Neural cell (in vitro differentiated cells): Measurements from ENCODE around the gene PPM1J. TPM values are rescaled to one million over a fixed set of nuclear protein-coding genes. Genes with fewer than 3 reads are reported as not detected.

Source experiments
- H2AFZ ChIP-seq: fragments of 200-600, 300-800 bp; sonication (generic), shearing (Covaris generic); 2 replicates; pipeline ENCODE4 v1.6.0; 2014; ENCODE audit warnings: low read depth, mild to moderate bottlenecking, antibody characterized with exemption, low read length, moderate library complexity
- H3F3A ChIP-seq: fragments of 200-600 bp; shearing (Covaris generic); 2 replicates; pipeline ENCODE4 v1.6.1; 2016; ENCODE audit warnings: mild to moderate bottlenecking, moderate library complexity, mixed read lengths, antibody characterized with exemption, low read length; ENCODE audit not compliant: insufficient read depth, poor library complexity, severe bottlenecking
- H3K27ac ChIP-seq: fragments of 200-600, 300-800 bp; sonication (generic), shearing (Covaris generic); 2 replicates; pipeline ENCODE4 v1.5.1; 2014; ENCODE audit warnings: mild to moderate bottlenecking, low read length, moderate library complexity
- H3K27me3 ChIP-seq: fragments of 300-800, 200-600 bp; sonication (generic), shearing (Covaris generic); 2 replicates; pipeline ENCODE4 v1.6.0; 2014; ENCODE audit warnings: mild to moderate bottlenecking, low read depth, low read length, moderate library complexity; ENCODE audit not compliant: insufficient read depth
- H3K36me3 ChIP-seq: fragments of 300-800, 200-600 bp; sonication (generic), shearing (Covaris generic); 2 replicates; pipeline ENCODE4 v1.5.1; 2014; ENCODE audit warnings: mild to moderate bottlenecking, antibody characterized with exemption, low read length, moderate library complexity; ENCODE audit not compliant: insufficient read depth
- H3K4me2 ChIP-seq: fragments of 300-800, 200-600 bp; sonication (generic), shearing (Covaris generic); 2 replicates; pipeline ENCODE4 v1.6.0; 2014; ENCODE audit warnings: mild to moderate bottlenecking, low read length
- H3K4me3 ChIP-seq: fragments of 300-800, 200-600 bp; sonication (generic), shearing (Covaris generic); 2 replicates; pipeline ENCODE4 v1.5.1; 2014; ENCODE audit warnings: mild to moderate bottlenecking, low read length, moderate library complexity
- H3K79me2 ChIP-seq: fragments of 200-600 bp; shearing (Covaris generic); replicated peaks from 2 replicates; pipeline ENCODE4 v1.6.0; 2014; ENCODE audit warnings: mild to moderate bottlenecking, low read length, moderate library complexity; ENCODE audit not compliant: insufficient read depth
- H3K9ac ChIP-seq: fragments of 300-800, 200-600 bp; sonication (generic), shearing (Covaris generic); 2 replicates; pipeline ENCODE4 v1.6.1; 2016; ENCODE audit warnings: mild to moderate bottlenecking, low read length, mixed read lengths
- H3K9me2 ChIP-seq: fragments of 200-600 bp; shearing (Covaris generic); 2 replicates; pipeline ENCODE4 v1.6.1; 2016; ENCODE audit warnings: mild to moderate bottlenecking, low read length, mixed read lengths; ENCODE audit not compliant: insufficient read depth
- H3K9me3 ChIP-seq: fragments of 200-600, 300-800 bp; sonication (generic), shearing (Covaris generic); 2 replicates; pipeline ENCODE4 v1.6.1; 2016; ENCODE audit warnings: mild to moderate bottlenecking, mixed run types, low read length, moderate library complexity, mixed read lengths
- H4K20me1 ChIP-seq: fragments of 200-600 bp; shearing (Covaris generic); 2 replicates; pipeline ENCODE4 v1.6.1; 2016; ENCODE audit warnings: mild to moderate bottlenecking, mixed run types; ENCODE audit not compliant: insufficient read depth
- EP300 ChIP-seq: fragments of 450-650 bp; conservative IDR thresholded peaks from 2 replicates; pipeline ENCODE4 v1.6.1; 2014; ENCODE audit warnings: antibody characterized with exemption, mild to moderate bottlenecking, moderate library complexity; ENCODE audit not compliant: poor library complexity, severe bottlenecking
- EZH2 ChIP-seq: fragments of 200-600, 300-800 bp; shearing (Covaris generic), sonication (generic); IDR thresholded peaks from 2 replicates; pipeline ENCODE4 v1.6.1; 2014; ENCODE audit warnings: antibody characterized with exemption, low read length, borderline replicate concordance, mild to moderate bottlenecking; ENCODE audit not compliant: insufficient read depth, poor library complexity, severe bottlenecking
- MXI1 ChIP-seq: fragments of 450-650 bp; conservative IDR thresholded peaks from 2 replicates; pipeline ENCODE4 v1.6.1; 2014; ENCODE audit warnings: antibody characterized with exemption, mild to moderate bottlenecking; ENCODE audit not compliant: poor library complexity, severe bottlenecking
- POLR2AphosphoS5 ChIP-seq: IDR thresholded peaks from 2 replicates; pipeline ENCODE4 v1.6.1; 2012
- RAD21 ChIP-seq: fragments of 450-650 bp; conservative IDR thresholded peaks from 2 replicates; pipeline ENCODE4 v1.6.1; 2014; ENCODE audit warnings: antibody characterized with exemption, mild to moderate bottlenecking, moderate library complexity
- SMC3 ChIP-seq: fragments of 450-650 bp; conservative IDR thresholded peaks from 2 replicates; pipeline ENCODE4 v1.6.1; 2014; ENCODE audit warnings: antibody characterized with exemption, mild to moderate bottlenecking, moderate library complexity; ENCODE audit not compliant: poor library complexity
- TAF1 ChIP-seq: IDR thresholded peaks from 2 replicates; pipeline ENCODE4 v1.6.1; 2012; ENCODE audit warnings: low read depth
- polyA plus RNA-seq: library from polyadenylated mRNA; depleted of rRNA; stranded (reverse); fragments of >200 nt; gene quantifications from 2 replicates; pipeline ENCODE4 v1.2.3, GENCODE V29; 2014
- TF ChIP-seq, protein P1 (sequence below): fragments of 450-650 bp; IDR thresholded peaks from 2 replicates; pipeline ENCODE4 v1.5.1; 2014; ENCODE audit warnings: antibody characterized with exemption, mild to moderate bottlenecking, moderate library complexity; ENCODE audit not compliant: poor library complexity, severe bottlenecking
- TF ChIP-seq, protein P2 (sequence below): IDR thresholded peaks from 2 replicates; pipeline ENCODE4 v1.6.1; 2012; ENCODE audit warnings: borderline replicate concordance

Gene PPM1J
- polyA plus RNA-seq, 1 donor from 2014 or later, result 0.16 TPM

DNA sequence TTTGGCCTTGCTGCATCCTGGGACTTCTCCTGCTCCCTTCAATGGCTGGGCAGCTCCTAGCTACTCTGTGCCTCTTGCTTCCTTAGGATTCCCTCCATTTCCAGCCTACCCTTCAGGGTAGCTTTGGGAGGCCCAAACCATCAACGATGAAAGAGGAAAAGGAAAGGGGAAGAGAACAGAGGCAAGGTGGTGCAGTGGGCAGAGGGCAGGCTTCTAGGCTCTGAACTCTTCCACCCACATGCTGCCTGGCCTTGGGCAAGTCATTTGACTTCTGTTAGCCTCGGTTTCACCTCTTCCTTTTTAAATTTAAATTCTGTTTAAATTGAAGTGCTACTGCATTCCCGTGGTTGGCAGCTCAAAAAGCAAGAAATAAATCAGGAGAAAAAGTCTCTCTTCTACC lies 5.7 kb upstream of the PPM1J start:
- no peaks in the 10 kb centered on the region for H3K9me2 ChIP-seq
- no peak overlapping the region for H3K27ac ChIP-seq
- no peak overlapping the region for H3K9ac ChIP-seq
- H3K4me3 ChIP-seq, result no peak overlapping the region
- peaks cover 4% of the 10 kb centered on the region for H3K27me3 ChIP-seq
- H3F3A ChIP-seq, result no peaks in the 10 kb centered on the region
- H3K4me2 ChIP-seq, result no peak overlapping the region
- H3K9me3 ChIP-seq, result no peaks in the 10 kb centered on the region
- H2AFZ ChIP-seq, result no peak overlapping the region
- H3K79me2 ChIP-seq, result no peaks in the 10 kb centered on the region
- TF ChIP-seq, protein P1, sequence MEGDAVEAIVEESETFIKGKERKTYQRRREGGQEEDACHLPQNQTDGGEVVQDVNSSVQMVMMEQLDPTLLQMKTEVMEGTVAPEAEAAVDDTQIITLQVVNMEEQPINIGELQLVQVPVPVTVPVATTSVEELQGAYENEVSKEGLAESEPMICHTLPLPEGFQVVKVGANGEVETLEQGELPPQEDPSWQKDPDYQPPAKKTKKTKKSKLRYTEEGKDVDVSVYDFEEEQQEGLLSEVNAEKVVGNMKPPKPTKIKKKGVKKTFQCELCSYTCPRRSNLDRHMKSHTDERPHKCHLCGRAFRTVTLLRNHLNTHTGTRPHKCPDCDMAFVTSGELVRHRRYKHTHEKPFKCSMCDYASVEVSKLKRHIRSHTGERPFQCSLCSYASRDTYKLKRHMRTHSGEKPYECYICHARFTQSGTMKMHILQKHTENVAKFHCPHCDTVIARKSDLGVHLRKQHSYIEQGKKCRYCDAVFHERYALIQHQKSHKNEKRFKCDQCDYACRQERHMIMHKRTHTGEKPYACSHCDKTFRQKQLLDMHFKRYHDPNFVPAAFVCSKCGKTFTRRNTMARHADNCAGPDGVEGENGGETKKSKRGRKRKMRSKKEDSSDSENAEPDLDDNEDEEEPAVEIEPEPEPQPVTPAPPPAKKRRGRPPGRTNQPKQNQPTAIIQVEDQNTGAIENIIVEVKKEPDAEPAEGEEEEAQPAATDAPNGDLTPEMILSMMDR, result no peak
- TF ChIP-seq, protein P2, sequence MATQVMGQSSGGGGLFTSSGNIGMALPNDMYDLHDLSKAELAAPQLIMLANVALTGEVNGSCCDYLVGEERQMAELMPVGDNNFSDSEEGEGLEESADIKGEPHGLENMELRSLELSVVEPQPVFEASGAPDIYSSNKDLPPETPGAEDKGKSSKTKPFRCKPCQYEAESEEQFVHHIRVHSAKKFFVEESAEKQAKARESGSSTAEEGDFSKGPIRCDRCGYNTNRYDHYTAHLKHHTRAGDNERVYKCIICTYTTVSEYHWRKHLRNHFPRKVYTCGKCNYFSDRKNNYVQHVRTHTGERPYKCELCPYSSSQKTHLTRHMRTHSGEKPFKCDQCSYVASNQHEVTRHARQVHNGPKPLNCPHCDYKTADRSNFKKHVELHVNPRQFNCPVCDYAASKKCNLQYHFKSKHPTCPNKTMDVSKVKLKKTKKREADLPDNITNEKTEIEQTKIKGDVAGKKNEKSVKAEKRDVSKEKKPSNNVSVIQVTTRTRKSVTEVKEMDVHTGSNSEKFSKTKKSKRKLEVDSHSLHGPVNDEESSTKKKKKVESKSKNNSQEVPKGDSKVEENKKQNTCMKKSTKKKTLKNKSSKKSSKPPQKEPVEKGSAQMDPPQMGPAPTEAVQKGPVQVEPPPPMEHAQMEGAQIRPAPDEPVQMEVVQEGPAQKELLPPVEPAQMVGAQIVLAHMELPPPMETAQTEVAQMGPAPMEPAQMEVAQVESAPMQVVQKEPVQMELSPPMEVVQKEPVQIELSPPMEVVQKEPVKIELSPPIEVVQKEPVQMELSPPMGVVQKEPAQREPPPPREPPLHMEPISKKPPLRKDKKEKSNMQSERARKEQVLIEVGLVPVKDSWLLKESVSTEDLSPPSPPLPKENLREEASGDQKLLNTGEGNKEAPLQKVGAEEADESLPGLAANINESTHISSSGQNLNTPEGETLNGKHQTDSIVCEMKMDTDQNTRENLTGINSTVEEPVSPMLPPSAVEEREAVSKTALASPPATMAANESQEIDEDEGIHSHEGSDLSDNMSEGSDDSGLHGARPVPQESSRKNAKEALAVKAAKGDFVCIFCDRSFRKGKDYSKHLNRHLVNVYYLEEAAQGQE, result no peak
- TF ChIP-seq RAD21, result no peak
- TF ChIP-seq SMC3, result no peak
- TF ChIP-seq EP300, result no peak
- TF ChIP-seq TAF1, result no peak
- TF ChIP-seq POLR2AphosphoS5, result no peak
- TF ChIP-seq MXI1, result no peak
- TF ChIP-seq EZH2, result no peak
- H3K36me3 ChIP-seq, result no peaks in the 10 kb centered on the region
- no peaks in the 10 kb centered on the region for H4K20me1 ChIP-seq

DNA sequence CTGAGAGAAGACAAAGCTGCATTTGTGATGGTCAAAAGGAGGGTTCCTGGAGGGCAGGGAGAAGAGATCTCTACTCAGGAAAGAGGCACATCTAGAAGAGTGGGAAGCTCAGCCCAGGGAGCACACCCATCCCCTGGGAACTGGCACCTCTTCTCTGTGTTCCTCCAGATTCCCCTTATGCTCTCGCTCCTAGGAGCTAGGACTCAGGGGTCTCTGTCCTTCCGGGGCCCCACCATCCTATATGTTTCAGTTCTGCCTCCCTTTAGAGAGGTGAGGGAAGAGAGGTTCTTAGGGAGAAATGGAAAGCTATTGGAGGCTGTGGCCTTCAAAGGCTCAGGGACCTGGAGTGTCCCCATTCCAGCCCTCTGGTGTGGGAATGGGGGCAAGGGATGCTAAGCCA lies 4.6 kb upstream of the PPM1J start:
- no peak overlapping the region for H3K4me3 ChIP-seq
- no peaks in the 10 kb centered on the region for H3K36me3 ChIP-seq
- no peaks in the 10 kb centered on the region for H4K20me1 ChIP-seq
- TF ChIP-seq EZH2 (no peak), POLR2AphosphoS5 (no peak), TAF1 (no peak), MXI1 (no peak), RAD21 (no peak)
- TF ChIP-seq, protein P1, result no peak
- H3K9me2 ChIP-seq, result no peaks in the 10 kb centered on the region
- H3F3A ChIP-seq, result no peaks in the 10 kb centered on the region
- H3K4me2 ChIP-seq, result no peak overlapping the region
- no peak overlapping the region for H3K27ac ChIP-seq
- H3K27me3 ChIP-seq, result peaks cover 12% of the 10 kb centered on the region
- no peak overlapping the region for H2AFZ ChIP-seq
- no peaks in the 10 kb centered on the region for H3K79me2 ChIP-seq
- no peaks in the 10 kb centered on the region for H3K9me3 ChIP-seq
- H3K9ac ChIP-seq, result no peak overlapping the region
